ENCODE results near the gene OLFML2A.
"Not testable (repeated sequence)": the region's sequence is repeated elsewhere in the genome, so short reads cannot be mapped to it uniquely, and the experiment has no call there.

The OLFML2A gene

GRCh38 chr9:124828489-124829333, 51.8 kb downstream of the OLFML2A start:
- DNase-seq (ENCODE audit: low read depth, low spot score), result no peak

GRCh38 chr9:124829334-124829669, 52.4 kb downstream of the OLFML2A start:
- no peak for DNase-seq (ENCODE audit: low read depth, low spot score)

- DNase-seq (ENCODE audit: low read depth, low spot score), result no peak
These were observed 53.7 kb downstream of the OLFML2A start for GRCh38 chr9:124830593-124830992.

- DNase-seq (ENCODE audit: low read depth, low spot score), result no peak
These were observed 54.9 kb downstream of the OLFML2A start for GRCh38 chr9:124831642-124832364.

GRCh38 chr9:124834591-124834990, 57.7 kb downstream of the OLFML2A start:
- DNase-seq (ENCODE audit: low read depth, low spot score), result no peak

- DNase-seq (ENCODE audit: low read depth, low spot score), result peak; percentile 72
These were observed 58.2 kb downstream of the OLFML2A start for GRCh38 chr9:124835026-124835557.

GRCh38 chr9:124838132-124838531, 61.2 kb downstream of the OLFML2A start:
- DNase-seq (ENCODE audit: low read depth, low spot score), result not testable (repeated sequence)

GRCh38 chr9:124838567-124839275, 61.8 kb downstream of the OLFML2A start:
- not testable (repeated sequence) for DNase-seq (ENCODE audit: low read depth, low spot score)

GRCh38 chr9:124839612-124840299, 62.8 kb downstream of the OLFML2A start:
- DNase-seq (ENCODE audit: low read depth, low spot score), result no peak

- DNase-seq (ENCODE audit: low read depth, low spot score), result no peak
These were observed 63.4 kb downstream of the OLFML2A start for GRCh38 chr9:124840300-124840833.

- no peak for DNase-seq (ENCODE audit: low read depth, low spot score)
These were observed 64.3 kb downstream of the OLFML2A start for GRCh38 chr9:124841075-124841821.

GRCh38 chr9:124843456-124844034, 66.6 kb downstream of the OLFML2A start:
- DNase-seq (ENCODE audit: low read depth, low spot score), result peak; percentile 84

- DNase-seq (ENCODE audit: low read depth, low spot score), result no peak
These were observed 67.4 kb downstream of the OLFML2A start for GRCh38 chr9:124844291-124844690.

GRCh38 chr9:124846467-124846866, 69.5 kb downstream of the OLFML2A start:
- DNase-seq (ENCODE audit: low read depth, low spot score), result not testable (repeated sequence)

- no peak for DNase-seq (ENCODE audit: low read depth, low spot score)
These were observed 70.0 kb downstream of the OLFML2A start for GRCh38 chr9:124846969-124847368.

GRCh38 chr9:124849801-124850200, 72.9 kb downstream of the OLFML2A start:
- peak; percentile 76 for DNase-seq (ENCODE audit: low read depth, low spot score)

- no peak for DNase-seq (ENCODE audit: low read depth, low spot score)
These were observed 75.3 kb downstream of the OLFML2A start for GRCh38 chr9:124852121-124852828.

- DNase-seq (ENCODE audit: low read depth, low spot score), result no peak
These were observed 76.0 kb downstream of the OLFML2A start, which contains the start of gene WDR38 for GRCh38 chr9:124852829-124853531. TSS of gene WDR38 (plus strand) at chr9:124853460. CDS start at chr9:124853532, 72 bp downstream.

Data from brain pericyte (primary cell).